BJ (cell line): ENCODE data around the gene ASAP2. TPM values are rescaled to one million over a fixed set of nuclear protein-coding genes. Genes with fewer than 3 reads are reported as not detected.

Experiments
- CTCF ChIA-PET: fragments of 350-600 bp; formaldehyde crosslinking; extraction: SDS; loops from one replicate; lab custom pipeline; 2021; ENCODE audit warnings: antibody characterized with exemption, inconsistent platforms; lab: Yijun Ruan, JAX
- POLR2A ChIA-PET: fragments of 300-600 bp; sonication (Branson Sonifier 250); formaldehyde crosslinking; extraction: SDS; loops from one replicate; lab custom pipeline; 2021; ENCODE audit warnings: antibody characterized with exemption; lab: Charles Lee
- DNase-seq: peaks from one replicate; pipeline ENCODE4 v3.0.0-alpha.2; 2011; ENCODE audit warnings: low read depth
- H3K27me3 ChIP-seq: 2 replicates; pipeline ENCODE4 v1.6.0; 2011; ENCODE audit warnings: low read length; ENCODE audit not compliant: control insufficient read depth, insufficient read depth
- H3K36me3 ChIP-seq: 2 replicates; pipeline ENCODE4 v1.5.1; 2011; ENCODE audit warnings: low read length; ENCODE audit not compliant: control insufficient read depth, insufficient read depth
- H3K4me3 ChIP-seq: 2 replicates; pipeline ENCODE4 v1.5.1; 2011; ENCODE audit warnings: low read depth, mild to moderate bottlenecking, control low read depth, low read length
- CTCF ChIP-seq: IDR thresholded peaks from 2 replicates; pipeline ENCODE4 v1.5.1; 2011; ENCODE audit warnings: low read depth, mild to moderate bottlenecking, control low read depth, inconsistent platforms, low read length, moderate library complexity; ENCODE audit not compliant: insufficient read depth
- polyA plus RNA-seq: library from polyadenylated mRNA; depleted of rRNA; stranded (reverse); fragments of >200 nt; gene quantifications from 2 replicates; pipeline ENCODE4 v1.2.3, GENCODE V29; 2011

ASAP2 gene
- polyA plus RNA-seq, 1 experiment = 14.1 TPM

- no peak for TF ChIP-seq CTCF
- H3K36me3 ChIP-seq = peaks cover 3% of the 10 kb centered on the region
- H3K4me3 ChIP-seq = no peak overlapping the region
- DNase-seq = no peak
- ChIA-PET POLR2A (no interaction called here), CTCF (interaction anchor here (1.3 kb wide), 1 partner anchor 10 kb away, joined by 3 read pairs; no protein-coding TSS in a partner anchor)
- no peaks in the 10 kb centered on the region for H3K27me3 ChIP-seq
Observed at GRCh38 chr2:9416962-9417316, 210.3 kb downstream of the ASAP2 start.

GRCh38 chr2:9417725-9418124 is 211.1 kb downstream of the ASAP2 start:
- CTCF ChIA-PET = interaction anchor here (1.1 kb wide), 1 partner anchor 274 kb away, joined by 3 read pairs; no protein-coding TSS in a partner anchor
- no peaks in the 10 kb centered on the region for H3K27me3 ChIP-seq
- no peak overlapping the region for H3K4me3 ChIP-seq
- TF ChIP-seq CTCF = no peak
- POLR2A ChIA-PET = no interaction called here
- no peak for DNase-seq
- H3K36me3 ChIP-seq = peaks cover 3% of the 10 kb centered on the region

GRCh38 chr2:9418746-9419145 is 212.1 kb downstream of the ASAP2 start:
- H3K4me3 ChIP-seq = no peak overlapping the region
- no peak for DNase-seq
- H3K27me3 ChIP-seq = no peaks in the 10 kb centered on the region
- POLR2A ChIA-PET = no interaction called here
- TF ChIP-seq CTCF = no peak
- H3K36me3 ChIP-seq = peaks cover 3% of the 10 kb centered on the region; the same call in 1 of the 2 replicates
- CTCF ChIA-PET = no interaction called here

- H3K27me3 ChIP-seq = no peaks in the 10 kb centered on the region
- POLR2A ChIA-PET = interaction anchor here (0.7 kb wide), 1 partner anchor 11 kb away, joined by 4 read pairs; no protein-coding TSS in a partner anchor
- H3K4me3 ChIP-seq = no peak overlapping the region
- CTCF ChIA-PET = no interaction called here
- H3K36me3 ChIP-seq = peaks cover 3% of the 10 kb centered on the region; the same call in 1 of the 2 replicates
- TF ChIP-seq CTCF = no peak
- no peak for DNase-seq
Observed at GRCh38 chr2:9419541-9419940, 212.9 kb downstream of the ASAP2 start.

GRCh38 chr2:9420495-9420894 is 213.9 kb downstream of the ASAP2 start:
- TF ChIP-seq CTCF = no peak
- DNase-seq = no peak
- 0 out of 2 replicates have a peak, but pooled peaks cover 3% of the 10 kb centered on the region for H3K36me3 ChIP-seq
- POLR2A ChIA-PET = no interaction called here
- H3K4me3 ChIP-seq = no peak overlapping the region
- CTCF ChIA-PET = no interaction called here
- no peaks in the 10 kb centered on the region for H3K27me3 ChIP-seq
